ENCODE measurements around the gene PRIMPOL.

DNA sequence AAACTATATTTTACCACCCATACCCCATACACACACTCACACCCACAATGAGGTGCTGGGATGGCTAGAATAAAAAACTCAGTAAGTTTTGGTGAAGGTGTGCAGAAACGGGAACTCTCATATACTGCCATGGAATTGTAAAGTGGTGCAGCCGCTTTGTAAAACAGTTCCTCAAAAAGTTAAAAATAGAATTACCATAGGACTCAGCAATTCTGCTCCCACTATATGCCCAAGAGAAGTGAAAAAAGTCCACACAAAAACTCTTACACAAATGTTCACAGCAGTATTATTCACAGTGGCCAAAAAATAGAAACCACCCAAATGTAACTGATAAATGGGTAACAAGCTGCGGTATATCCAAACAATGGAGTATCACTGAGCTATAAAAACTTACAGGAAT is 77.9 kb downstream of the PRIMPOL start:
- TF ChIP-seq, protein P1, sequence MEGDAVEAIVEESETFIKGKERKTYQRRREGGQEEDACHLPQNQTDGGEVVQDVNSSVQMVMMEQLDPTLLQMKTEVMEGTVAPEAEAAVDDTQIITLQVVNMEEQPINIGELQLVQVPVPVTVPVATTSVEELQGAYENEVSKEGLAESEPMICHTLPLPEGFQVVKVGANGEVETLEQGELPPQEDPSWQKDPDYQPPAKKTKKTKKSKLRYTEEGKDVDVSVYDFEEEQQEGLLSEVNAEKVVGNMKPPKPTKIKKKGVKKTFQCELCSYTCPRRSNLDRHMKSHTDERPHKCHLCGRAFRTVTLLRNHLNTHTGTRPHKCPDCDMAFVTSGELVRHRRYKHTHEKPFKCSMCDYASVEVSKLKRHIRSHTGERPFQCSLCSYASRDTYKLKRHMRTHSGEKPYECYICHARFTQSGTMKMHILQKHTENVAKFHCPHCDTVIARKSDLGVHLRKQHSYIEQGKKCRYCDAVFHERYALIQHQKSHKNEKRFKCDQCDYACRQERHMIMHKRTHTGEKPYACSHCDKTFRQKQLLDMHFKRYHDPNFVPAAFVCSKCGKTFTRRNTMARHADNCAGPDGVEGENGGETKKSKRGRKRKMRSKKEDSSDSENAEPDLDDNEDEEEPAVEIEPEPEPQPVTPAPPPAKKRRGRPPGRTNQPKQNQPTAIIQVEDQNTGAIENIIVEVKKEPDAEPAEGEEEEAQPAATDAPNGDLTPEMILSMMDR (IDR thresholded peaks at IDR 0.05): no peak
- no peak for TF ChIP-seq POLR2A (IDR thresholded peaks at IDR 0.05)
